Aorta (tissue), 5 donors: Measurements from ENCODE around the gene COPS9. TPM values are rescaled to one million over a fixed set of nuclear protein-coding genes. Genes with fewer than 3 reads are reported as not detected.

Source experiments
- ATAC-seq: fragments of 200-7000 bp; cut with Tn5 transposase; one replicate; pipeline ENCODE4 v1.9.1; 2022; ENCODE audit warnings: moderate library complexity; ENCODE audit not compliant: low FRiP score
- DNase-seq, 2 donors: peaks; one replicate each; pipeline ENCODE4 v3.0.0-alpha.2; 2020
- H3K27ac ChIP-seq, 2 donors: one replicate each; pipeline ENCODE4 v1.5.1; 2013; ENCODE audit warnings: low read length in 2 of 2, mild to moderate bottlenecking in 2 of 2, moderate library complexity in 2 of 2, control low read depth in 1 of 2, inconsistent platforms in 1 of 2, low read depth in 1 of 2
- H3K27me3 ChIP-seq, 2 donors: one replicate each; pipeline ENCODE4 v1.6.1; 2013; ENCODE audit warnings: control low read depth in 1 of 2, low read length in 1 of 2, mild to moderate bottlenecking in 1 of 2, moderate library complexity in 1 of 2; ENCODE audit not compliant: insufficient read depth in 2 of 2, control insufficient read depth in 1 of 2
- H3K36me3 ChIP-seq, 2 donors: one replicate each; pipeline ENCODE4 v1.6.1; 2013; ENCODE audit warnings: control low read depth in 1 of 2, low read length in 1 of 2, mild to moderate bottlenecking in 1 of 2; ENCODE audit not compliant: insufficient read depth in 2 of 2, control insufficient read depth in 1 of 2
- H3K4me1 ChIP-seq, 2 donors: one replicate each; pipeline ENCODE4 v1.6.1; 2013; ENCODE audit warnings: low read length in 2 of 2, control low read depth in 1 of 2, mild to moderate bottlenecking in 1 of 2, moderate library complexity in 1 of 2; ENCODE audit not compliant: insufficient read depth in 2 of 2, control insufficient read depth in 1 of 2
- H3K4me3 ChIP-seq, 2 donors: one replicate each; pipeline ENCODE4 v1.5.1; 2013; ENCODE audit warnings: low read length in 2 of 2, control low read depth in 1 of 2, mild to moderate bottlenecking in 1 of 2
- H3K9me3 ChIP-seq: one replicate; pipeline ENCODE4 v1.6.1; 2013; ENCODE audit warnings: mild to moderate bottlenecking, low read length; ENCODE audit not compliant: control insufficient read depth
- WGBS, 2 donors: extraction: QIAGEN DNeasy Blood & Tissue Kit; methylation state at CpG; one replicate each; pipeline ENCODE4 v1.1.7; 2013; 5-methylcytosine and 5-hydroxymethylcytosine counted together
- intact Hi-C, 2 donors: fragments of 100-400 bp; cut with DNase I; formaldehyde crosslinking; loops; one replicate each; pipeline versions ENCODE4 v1.14.2 to v1.15.0; 2022
- polyA plus RNA-seq, 2 donors: library from polyadenylated mRNA; stranded (reverse); fragments of 200-250 nt; gene quantifications; one replicate each; pipeline ENCODE4 v1.2.3, GENCODE V29; 2013
- total RNA-seq, 2 donors: library from RNA; stranded (reverse); fragmentation: NEBNext Ultra II Directional; extraction: Animal tissue kit (Norgen Biotek cat#: 25700); gene quantifications; one replicate each; pipeline ENCODE4 v1.2.1, GENCODE V29; 2021
- donor health status: healthy with polysubstance abuse.
- donor health status: Bipolar disorder and iron deficiency.
- donor health status: DM: no; HTN: no; CAD: no.
- donor health status: DM: no; HTN: no; CAD: no.
- donor health status: DM: yes; HTN: yes; CAD: no.

COPS9 gene
- total and polyA plus RNA-seq, 4 donors, result 83.7 to 787 (median 254) TPM

DNA sequence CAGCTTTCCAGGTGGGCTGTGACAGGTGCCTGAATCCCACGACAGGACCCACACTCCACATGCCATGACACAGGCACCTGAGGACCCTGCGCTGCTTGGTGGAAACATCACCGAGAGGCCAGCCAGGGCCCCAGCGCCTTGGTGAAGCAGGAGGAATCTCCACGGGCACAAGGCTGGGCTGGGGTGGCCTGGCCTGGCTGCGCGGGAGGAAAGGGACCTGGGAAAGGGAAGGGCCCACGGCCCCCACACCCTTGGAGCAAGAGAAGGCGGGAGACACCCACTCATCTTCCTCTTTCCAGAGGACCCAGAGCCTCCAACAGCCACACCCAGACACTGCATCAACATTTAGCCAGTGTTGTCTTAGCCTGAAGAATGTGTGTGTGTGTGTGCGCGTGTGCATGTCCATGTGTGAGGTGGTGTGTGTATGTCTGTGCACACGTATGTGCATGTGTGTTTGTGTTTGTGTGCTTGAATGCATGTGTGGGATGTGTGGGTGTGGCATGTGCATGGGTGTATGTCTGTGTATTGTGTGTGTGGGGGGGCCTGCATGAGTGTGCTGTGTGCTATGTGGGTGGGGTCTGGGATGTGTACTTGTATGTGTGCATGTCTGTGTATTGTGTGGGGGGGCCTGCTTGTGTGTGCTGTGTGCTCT, 10.6 kb upstream of the COPS9 start:
- no peak overlapping the region for H3K27ac ChIP-seq
- intact Hi-C loops, result no loop called here
- no peaks in the 10 kb centered on the region for H3K27me3 ChIP-seq
- no peaks in the 10 kb centered on the region for H3K4me1 ChIP-seq
- ATAC-seq (no peak), DNase-seq (peak in 1 of 2 donors; percentile 26)
- no peaks in the 10 kb centered on the region for H3K36me3 ChIP-seq
- H3K9me3 ChIP-seq, result no peaks in the 10 kb centered on the region
- WGBS, 2 donors, result 70 to 76% methylated on average over 12 of the region's 12 CpGs
- H3K4me3 ChIP-seq, result no peak overlapping the region

DNA sequence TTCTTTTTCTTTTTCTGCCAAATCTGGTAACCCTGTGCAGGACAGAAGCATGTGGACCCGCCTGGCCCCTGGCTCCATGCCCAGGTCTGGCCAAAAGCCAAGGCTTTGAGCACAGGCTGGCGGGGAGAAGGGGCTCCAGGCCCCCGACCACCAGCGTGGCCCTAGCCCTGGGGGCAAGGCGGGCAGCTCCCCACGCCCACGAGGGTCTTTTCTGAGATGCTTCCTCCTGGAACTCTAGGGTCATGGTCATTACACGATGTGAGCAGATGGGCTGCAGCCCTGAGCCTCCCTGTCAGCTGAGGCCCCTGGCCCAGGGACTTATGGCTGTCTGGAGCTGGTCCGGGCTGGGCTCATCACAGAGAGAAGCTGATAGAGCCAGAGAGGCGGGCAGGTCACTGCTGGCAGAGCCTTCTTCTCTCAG, 10.0 kb upstream of the COPS9 start:
- H3K36me3 ChIP-seq, result no peaks in the 10 kb centered on the region
- peak in 1 of 2 donors; percentile 25 for DNase-seq
- no peak overlapping the region for H3K27ac ChIP-seq
- ATAC-seq, result no peak
- intact Hi-C loops, result no loop called here
- no peaks in the 10 kb centered on the region for H3K9me3 ChIP-seq
- no peak overlapping the region for H3K4me3 ChIP-seq
- H3K27me3 ChIP-seq, result no peaks in the 10 kb centered on the region
- 23 to 26% methylated on average over 9 to 10 of the region's 10 CpGs for WGBS, 2 donors
- H3K4me1 ChIP-seq, result no peaks in the 10 kb centered on the region

DNA sequence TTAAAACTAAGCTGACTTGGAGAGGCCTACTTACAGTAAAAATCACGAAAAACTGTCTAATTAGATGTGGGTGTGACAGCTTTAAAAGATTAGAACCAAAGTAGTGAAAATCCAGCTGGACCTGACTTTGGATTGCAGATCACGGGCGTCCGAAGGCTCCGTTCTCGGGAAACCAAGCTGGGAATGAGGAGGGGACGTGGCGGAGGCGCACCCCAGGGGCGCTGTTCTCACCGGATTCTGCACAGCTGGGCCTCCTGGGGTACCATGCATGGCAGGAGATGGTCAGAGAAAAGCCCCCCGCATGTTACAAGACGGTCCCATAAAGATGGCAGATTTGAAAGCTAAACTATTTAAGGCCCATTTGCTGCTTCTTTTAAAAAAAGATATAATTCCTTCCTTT, 9.4 kb upstream of the COPS9 start:
- Histone ChIP-seq H3K9me3 (no peaks in the 10 kb centered on the region), H3K4me1 (no peaks in the 10 kb centered on the region), H3K36me3 (no peaks in the 10 kb centered on the region), H3K4me3 (no peak overlapping the region), H3K27me3 (no peaks in the 10 kb centered on the region), H3K27ac (no peak overlapping the region)
- WGBS, 2 donors, result 82 to 83% methylated on average over 13 of the region's 13 CpGs
- intact Hi-C loops, result loop anchor here in 1 of 2 donors (2.0 kb wide), 1 partner anchor 85 kb away; no protein-coding TSS in a partner anchor
- DNase-seq (peak in 1 of 2 donors; percentile 3), ATAC-seq (no peak)

DNA sequence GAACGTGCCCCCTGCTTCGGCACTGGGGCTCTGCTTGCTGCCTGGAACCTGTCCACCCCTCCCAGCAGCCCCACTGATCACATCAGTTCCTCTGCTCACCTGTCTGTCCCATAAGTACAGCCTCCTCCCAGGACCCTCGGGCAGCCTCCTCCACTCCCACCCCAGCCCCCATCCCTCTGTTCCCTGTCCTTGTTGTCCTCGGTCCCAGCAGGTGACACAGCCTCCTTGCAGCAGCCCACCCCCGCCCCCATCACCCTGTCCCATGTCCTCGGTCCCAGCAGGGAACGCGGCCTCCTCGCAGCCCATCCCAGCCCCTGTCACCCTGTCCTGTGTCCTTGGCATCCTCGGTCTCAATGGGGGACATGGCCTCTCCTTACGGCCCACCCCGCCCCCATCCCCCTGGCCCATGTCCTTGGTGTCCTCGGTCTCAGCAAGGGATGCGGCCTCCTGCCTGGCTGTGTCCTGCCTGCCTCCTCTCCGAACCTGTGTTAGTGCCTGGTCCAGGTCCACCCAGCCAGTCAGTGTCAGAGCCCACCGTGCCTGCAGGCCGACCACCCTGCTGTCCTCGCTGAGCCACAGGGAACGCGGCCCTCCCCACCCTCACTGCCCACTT, 8.7 kb upstream of the COPS9 start:
- 81 to 85% methylated on average over 20 of the region's 20 CpGs for WGBS, 2 donors
- intact Hi-C loops, result loop anchor here in 1 of 2 donors (2.0 kb wide), 1 partner anchor 84 kb away; no protein-coding TSS in a partner anchor
- Histone ChIP-seq H3K36me3 (no peaks in the 10 kb centered on the region), H3K4me1 (no peaks in the 10 kb centered on the region), H3K9me3 (no peaks in the 10 kb centered on the region), H3K27me3 (no peaks in the 10 kb centered on the region), H3K27ac (no peak overlapping the region), H3K4me3 (no peak overlapping the region)
- DNase-seq (peak; percentile 36 to 71), ATAC-seq (no peak)

DNA sequence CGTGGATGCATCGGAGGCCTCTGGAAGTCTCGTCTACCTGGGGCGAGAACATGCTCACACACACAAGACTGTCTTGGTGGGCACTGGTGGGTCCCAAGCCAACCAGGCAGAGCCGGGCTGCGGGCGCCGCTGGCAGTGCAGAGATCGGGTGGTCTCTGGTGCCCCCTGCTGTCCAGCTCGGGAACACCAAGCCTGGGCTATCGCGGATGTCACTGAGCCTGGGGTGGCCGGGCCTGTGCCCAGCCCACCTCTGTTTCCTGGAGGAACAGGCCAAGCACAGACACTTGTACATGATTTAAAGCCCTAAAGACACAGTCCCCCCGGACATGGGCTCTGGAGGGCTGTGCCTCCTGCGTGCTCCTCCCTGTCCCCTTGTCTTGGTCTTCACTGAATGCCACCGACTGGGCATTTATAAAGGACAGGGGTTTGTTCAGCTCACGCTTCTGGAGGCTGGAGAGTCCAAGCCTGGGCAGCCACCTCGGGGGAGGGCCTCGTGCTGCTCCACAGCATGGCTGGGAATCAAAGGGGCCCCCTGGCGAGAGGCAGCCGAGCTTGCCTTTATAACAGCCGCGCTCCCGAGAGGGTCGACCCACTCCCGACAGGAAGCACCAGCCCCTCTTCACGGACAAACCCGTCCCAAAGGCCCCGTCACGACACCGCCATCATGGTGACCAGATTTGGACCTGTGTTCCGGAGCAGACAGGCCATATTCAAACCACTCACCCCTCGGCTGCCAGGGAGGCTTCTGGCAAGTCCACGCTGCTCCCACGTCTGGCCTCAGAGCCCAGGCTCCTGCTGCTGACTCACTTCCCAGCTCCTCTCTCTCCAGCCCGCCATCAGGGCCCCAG, 7.9 kb upstream of the COPS9 start:
- peak; percentile 83 for ATAC-seq

DNA sequence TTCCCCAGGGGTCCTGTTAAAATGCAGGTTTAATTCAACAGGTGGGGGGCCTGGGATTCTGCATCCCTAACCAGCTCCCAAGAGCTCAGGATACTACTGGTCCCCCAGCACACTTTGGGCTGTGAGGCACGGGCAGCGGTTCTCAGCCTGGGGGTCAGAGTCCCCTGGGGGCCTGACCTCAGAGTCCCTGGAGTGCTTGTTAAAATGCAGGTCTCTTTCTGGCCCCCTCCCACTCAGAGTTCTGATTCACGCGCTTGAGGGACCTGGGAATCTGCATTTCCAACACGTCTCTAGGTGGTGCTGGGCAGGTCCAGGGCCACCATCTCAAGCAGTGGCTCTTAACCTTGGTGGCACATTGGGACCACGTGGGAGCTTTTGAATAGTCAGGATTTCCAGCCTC, 7.2 kb upstream of the COPS9 start:
- Histone ChIP-seq H3K36me3 (no peaks in the 10 kb centered on the region), H3K27me3 (no peaks in the 10 kb centered on the region), H3K9me3 (no peaks in the 10 kb centered on the region), H3K4me3 (no peak overlapping the region), H3K27ac (no peak overlapping the region), H3K4me1 (no peaks in the 10 kb centered on the region)
- ATAC-seq (no peak), DNase-seq (peak; percentile 38)
- intact Hi-C loops, result loop anchor here in 1 of 2 donors (2.0 kb wide), 1 partner anchor 82 kb away; no protein-coding TSS in a partner anchor
- 65 to 70% methylated on average over 6 of the region's 6 CpGs for WGBS, 2 donors

More for the DNA sequence above, 7.9 kb upstream of the COPS9 start:
- H3K27me3 ChIP-seq, result no peaks in the 10 kb centered on the region
- DNase-seq, result peak; percentile 78 to 92
- H3K27ac ChIP-seq, result no peak overlapping the region
- no peaks in the 10 kb centered on the region for H3K4me1 ChIP-seq
- 36 to 38% methylated on average over 36 of the region's 36 CpGs for WGBS, 2 donors
- H3K9me3 ChIP-seq, result no peaks in the 10 kb centered on the region
- intact Hi-C loops, result loop anchor here (2.0 kb wide), 1 partner anchor 83 kb away; no protein-coding TSS in a partner anchor
- H3K4me3 ChIP-seq, result no peak overlapping the region
- H3K36me3 ChIP-seq, result no peaks in the 10 kb centered on the region

DNA sequence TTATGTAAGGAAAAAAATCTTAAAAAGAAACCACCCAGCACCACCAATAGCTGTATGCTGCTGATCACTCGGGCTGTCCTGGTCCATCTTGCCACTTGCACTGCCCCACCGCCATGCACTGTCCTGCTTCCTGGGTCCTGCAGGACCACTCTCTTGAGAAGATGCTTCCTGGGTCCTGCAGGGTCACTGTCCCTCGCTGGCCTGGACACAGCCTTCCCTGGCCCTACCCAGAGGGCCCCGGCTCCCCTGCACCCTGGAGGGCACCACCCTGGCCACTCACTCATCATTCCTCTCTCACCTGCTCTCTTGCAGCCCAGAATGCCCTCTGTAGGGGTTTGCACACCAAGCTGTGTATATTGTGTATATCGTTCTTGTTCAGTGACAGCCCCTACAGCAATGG, 6.8 kb upstream of the COPS9 start:
- Histone ChIP-seq H3K36me3 (no peaks in the 10 kb centered on the region), H3K9me3 (no peaks in the 10 kb centered on the region), H3K27me3 (no peaks in the 10 kb centered on the region), H3K4me3 (no peak overlapping the region), H3K27ac (no peak overlapping the region), H3K4me1 (no peaks in the 10 kb centered on the region)
- DNase-seq (peak; percentile 24 to 34), ATAC-seq (no peak)
- WGBS, 2 donors, result 87 to 89% methylated on average over 5 of the region's 5 CpGs
- intact Hi-C loops, result loop anchor here in 1 of 2 donors (2.0 kb wide), 1 partner anchor 82 kb away; no protein-coding TSS in a partner anchor

DNA sequence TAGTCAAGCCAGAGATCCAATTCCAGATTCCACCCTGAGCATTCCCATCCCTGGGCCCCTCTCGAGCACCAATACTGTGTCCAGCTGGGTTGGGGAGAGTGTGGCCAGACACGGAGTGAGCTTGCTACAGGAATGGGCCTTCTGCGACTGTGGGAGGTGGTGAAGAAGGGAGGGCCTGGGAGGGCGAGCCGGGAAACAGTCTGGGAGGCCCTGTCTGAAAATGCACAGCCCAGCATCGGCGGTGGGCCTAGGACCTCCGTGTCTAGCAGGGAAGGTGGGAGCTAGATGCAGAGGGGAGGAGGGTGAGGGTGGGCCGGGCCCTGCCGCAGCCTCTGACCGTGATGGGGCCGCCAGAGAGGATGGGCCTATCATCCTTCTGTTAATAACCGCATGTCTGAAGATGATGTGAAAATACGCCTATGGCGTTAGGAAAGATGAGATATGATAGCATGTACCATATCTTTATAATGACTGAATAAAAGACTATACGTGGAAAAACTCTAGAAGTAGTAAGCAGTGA, 6.2 kb upstream of the COPS9 start:
- 92% methylated on average over 16 of the region's 16 CpGs for WGBS, 2 donors
- Histone ChIP-seq H3K36me3 (no peaks in the 10 kb centered on the region), H3K27me3 (no peaks in the 10 kb centered on the region), H3K9me3 (no peaks in the 10 kb centered on the region), H3K4me1 (no peaks in the 10 kb centered on the region), H3K4me3 (no peak overlapping the region), H3K27ac (no peak overlapping the region)
- DNase-seq, result peak; percentile 28 to 67
- intact Hi-C loops, result loop anchor here in 1 of 2 donors (2.0 kb wide), 1 partner anchor 82 kb away; no protein-coding TSS in a partner anchor
- no peak for ATAC-seq
